Umbilical cord (tissue), 2 donors: ENCODE measurements around the gene LRIT2. TPM values are rescaled to one million over a fixed set of nuclear protein-coding genes. Genes with fewer than 3 reads are reported as not detected.

Experiments used
- DNase-seq: peaks from one replicate; pipeline ENCODE4 v3.0.0-alpha.2; 2015; ENCODE audit warnings: low spot score
- total RNA-seq: library from RNA; depleted of rRNA; stranded (reverse); fragments of >200 nt; gene quantifications from one replicate; pipeline ENCODE4 v1.2.3, GENCODE V29; 2014; ENCODE audit warnings: low replicate concordance; ENCODE audit not compliant: insufficient read depth

The LRIT2 gene
- total RNA-seq, 1 donor from 2014 or later: 1.7 TPM

DNA sequence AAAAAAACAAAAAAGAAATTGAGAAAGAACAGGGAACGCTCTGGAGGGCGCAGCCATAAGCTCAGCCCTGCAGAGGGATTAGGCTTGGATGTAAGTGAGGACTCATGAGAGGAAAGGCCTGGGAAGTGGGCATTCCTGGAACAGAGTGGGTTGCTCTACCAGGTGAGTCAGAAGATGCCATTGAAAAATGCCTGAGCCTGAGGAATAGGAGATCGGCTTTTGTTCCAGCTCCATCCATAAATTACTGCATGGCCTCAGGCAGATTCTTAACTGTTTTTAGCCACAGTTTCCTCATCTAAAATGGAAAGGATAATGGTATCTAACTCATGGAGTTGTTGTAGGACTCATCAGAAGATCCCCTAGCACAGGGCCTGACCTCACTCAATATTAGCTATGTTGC, 18.4 kb upstream of the LRIT2 start:
- no peak for DNase-seq

DNA sequence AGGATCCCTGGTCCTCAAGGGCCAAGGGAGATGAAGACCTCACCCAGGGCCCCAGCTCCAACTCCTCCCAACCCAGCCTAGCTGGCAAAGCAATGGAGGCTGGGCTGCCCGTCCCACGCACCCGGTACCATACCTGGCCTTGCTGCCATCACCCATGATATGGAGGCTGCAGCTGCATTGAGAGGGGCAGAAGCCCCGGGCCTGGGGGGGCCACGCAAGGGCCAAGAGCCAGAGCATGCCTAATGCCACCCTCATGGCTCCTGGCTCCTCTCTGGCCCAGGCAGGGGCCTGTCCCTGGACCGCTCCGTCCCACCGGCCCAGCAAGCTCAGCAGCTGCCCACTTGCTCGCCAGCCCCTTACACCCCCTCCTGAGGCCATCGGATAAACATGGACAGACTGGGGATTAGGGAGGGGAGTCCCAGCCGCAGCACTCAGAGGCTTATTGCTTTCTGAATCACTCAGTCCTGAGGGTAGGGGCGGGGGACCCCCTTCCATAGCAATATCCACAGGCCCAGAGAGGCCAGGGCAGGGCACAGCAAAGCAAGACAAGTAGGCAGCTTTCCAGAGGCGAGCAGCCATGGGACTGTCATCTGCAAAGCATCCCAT, 15.9 kb upstream of the LRIT2 start, which contains the start of gene LRIT1:
Gene LRIT1, minus strand, starts transcription at position 362 of the 606 bp plus-strand sequence. Its CDS starts 107 bp downstream, at position 255.
- DNase-seq: no peak

DNA sequence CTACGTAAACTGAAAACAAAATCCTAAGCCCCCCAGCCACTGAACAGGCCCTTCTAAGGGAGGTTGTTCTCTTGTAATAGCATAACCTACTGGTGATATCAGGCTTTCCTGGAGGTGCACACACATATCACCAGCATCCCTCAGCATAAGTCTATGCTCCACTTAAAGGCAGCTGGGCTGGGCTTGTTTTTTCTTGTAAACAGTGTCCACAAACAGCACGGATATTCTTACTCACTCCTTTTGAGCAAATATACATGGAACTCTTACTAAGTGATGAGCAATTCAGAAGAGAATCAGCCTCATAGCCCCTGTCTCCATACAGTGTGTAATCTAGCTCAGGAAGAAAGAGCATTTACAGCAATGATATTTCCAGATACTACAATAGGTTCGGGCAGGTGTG, 13.6 kb upstream of the LRIT2 start:
- DNase-seq: no peak

GRCh38 chr10:84237199-84238051, 12.1 kb upstream of the LRIT2 start:
- no peak for DNase-seq

DNA sequence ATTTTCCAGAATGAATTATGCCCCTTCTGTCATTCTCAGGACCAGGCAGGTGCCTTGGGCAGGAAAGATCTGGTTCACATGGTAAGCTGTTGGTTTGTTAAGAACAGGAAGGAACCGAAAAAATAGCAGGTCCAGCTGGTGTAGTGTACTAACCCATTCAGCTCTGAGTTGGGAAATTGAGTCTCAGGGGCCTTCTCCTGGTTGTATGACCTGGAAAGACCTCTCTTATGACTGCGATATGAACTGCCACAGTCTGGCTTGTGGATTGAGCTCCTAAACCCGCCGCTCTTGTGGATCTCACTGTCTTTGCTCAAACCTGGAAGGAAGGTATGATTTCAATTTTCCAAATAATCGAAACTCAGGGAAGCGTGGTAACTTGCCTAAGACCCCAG, 11.5 kb upstream of the LRIT2 start:
- DNase-seq: no peak

GRCh38 chr10:84235096-84235495, 9.8 kb upstream of the LRIT2 start:
- DNase-seq: no peak

DNA sequence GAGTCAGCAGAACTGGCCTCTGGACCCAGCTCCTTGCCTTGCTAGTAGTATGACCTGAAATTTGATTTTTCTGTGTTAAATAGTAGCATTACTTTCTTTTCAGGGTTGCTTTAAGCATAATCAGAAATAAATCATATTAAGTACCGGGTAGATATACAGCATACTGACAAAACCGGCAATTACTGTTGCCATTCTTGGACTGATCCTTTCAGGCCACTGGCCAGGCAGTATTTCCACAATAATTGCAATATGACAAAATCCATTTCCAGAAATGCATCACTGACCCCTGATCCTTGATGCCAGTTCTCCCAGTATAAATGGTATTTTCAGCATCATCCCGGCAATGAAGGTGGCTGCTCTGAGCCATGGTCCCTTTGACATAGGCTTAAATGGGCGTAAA, 9.1 kb upstream of the LRIT2 start:
- DNase-seq: no peak

DNA sequence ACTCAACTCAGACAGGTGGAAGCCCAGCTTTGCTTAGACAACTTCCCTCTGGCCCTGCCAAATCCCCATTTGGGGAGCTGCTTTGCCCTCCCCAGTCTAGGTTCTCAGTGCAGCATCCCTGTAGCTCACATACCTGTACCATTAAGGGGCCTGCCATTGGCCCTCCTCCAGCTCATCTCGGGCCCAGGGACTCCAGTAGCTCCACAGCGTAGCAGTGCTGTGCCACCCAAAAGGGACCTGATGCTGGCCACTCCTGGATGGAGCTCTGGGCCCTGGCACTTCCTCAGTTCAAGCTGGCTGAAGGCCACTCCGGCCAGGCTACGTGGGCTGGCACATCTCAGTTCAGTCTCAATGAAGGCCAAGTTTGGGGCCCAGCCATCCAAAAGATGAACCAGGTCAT, 8.6 kb upstream of the LRIT2 start:
- no peak for DNase-seq

DNA sequence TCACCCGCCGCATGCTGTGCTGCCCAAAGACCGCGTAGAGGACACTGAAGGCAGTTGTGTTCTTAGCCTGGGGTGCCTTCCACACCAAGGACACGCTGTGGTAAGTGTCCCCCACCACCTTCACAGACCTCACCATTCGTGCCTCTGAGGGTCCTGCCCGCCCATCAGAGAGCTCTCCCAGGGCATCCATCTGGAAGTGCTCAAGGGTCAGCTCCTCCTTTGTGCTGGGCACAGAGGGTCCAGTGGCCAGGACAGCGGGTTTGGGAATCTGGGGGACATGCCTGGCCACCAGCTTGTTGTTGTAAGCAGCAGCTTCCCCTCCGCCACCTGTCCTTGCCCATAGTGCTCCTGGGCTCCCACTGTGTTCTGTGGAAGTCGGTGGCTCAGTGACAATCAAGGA, 7.0 kb upstream of the LRIT2 start:
- DNase-seq: no peak

DNA sequence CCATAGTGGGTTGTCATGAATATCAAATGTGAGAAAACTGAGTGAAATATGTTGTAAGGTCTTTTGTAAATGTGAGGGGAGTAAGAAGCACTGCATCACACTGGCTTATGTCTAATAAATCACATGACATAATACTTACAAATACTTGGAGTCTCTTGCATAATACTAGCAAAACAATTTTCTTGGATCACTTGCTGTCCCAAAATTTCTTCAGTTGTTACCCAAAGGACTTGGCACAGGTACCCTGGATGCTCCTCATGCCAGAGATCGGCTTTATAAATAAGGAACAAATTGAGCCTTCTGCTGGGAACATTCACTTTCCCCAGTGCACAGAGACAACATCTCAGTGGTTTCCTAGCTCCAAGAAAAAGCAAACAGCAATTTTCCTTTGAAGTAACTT, 5.0 kb upstream of the LRIT2 start:
- DNase-seq: no peak

GRCh38 chr10:84227810-84228209, 2.5 kb upstream of the LRIT2 start:
- DNase-seq: no peak

DNA sequence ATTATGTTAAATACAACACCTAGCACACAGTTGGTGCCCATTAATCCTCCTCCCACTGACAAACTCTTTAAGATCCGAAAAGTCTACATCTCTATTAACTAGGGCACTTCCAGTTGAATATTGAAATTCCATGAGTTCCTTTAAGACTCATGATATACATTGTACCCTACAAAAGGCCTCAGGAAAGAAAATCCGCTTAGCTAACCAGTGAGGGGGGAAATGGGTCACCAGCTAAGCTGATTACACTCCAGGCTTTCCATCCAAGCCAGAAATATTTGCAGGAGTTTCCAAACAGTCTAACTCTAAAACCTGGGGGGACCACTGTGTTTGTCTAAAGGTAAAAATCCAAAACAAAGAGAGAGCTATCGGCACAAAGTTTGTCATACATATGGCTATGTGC, 1.3 kb upstream of the LRIT2 start:
- no peak for DNase-seq

- DNase-seq: no peak
Measured at GRCh38 chr10:84224411-84225028, 824 bp downstream of the LRIT2 start.

DNA sequence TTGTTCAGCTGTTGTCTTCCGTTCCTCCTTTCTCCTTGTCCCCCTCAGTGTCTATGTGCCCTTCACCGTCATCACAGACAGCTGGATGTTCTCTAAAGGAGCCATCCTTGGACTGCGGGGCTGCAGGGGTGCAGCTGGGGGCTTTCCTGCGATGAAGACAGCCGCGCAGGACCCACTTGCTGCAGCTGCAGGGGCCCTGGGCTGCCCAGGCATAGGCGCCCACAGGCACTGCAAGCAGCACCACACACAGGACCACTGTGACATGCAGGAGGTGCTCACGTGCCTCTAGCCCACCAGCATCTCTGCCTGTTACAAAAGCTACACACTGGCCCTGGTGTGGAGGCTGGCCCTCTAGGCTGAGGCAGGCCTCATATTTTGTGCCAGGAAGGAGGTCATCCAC, 3.4 kb downstream of the LRIT2 start:
- no peak for DNase-seq

DNA sequence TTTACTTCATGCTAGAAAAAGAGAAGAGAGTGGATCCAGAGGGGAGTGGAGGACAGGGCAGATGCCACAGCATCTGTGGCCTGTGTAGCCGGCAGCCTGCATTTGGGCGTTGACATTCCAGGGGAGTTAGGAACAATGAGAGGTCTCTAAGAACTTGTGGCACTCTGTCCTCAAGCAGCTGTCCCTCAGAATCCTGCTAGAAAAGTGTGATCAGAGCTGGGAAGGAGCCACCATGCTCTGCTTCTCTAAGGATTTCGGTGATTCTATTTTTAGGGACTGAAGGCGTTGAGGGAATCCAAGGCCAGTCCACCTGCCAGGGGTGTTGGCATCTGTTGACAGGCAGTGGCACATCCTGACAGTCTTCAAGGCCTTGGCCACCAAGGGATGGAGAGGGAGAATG, 7.6 kb downstream of the LRIT2 start:
- DNase-seq: no peak

GRCh38 chr10:84216834-84217233, 8.5 kb downstream of the LRIT2 start:
- no peak for DNase-seq

DNA sequence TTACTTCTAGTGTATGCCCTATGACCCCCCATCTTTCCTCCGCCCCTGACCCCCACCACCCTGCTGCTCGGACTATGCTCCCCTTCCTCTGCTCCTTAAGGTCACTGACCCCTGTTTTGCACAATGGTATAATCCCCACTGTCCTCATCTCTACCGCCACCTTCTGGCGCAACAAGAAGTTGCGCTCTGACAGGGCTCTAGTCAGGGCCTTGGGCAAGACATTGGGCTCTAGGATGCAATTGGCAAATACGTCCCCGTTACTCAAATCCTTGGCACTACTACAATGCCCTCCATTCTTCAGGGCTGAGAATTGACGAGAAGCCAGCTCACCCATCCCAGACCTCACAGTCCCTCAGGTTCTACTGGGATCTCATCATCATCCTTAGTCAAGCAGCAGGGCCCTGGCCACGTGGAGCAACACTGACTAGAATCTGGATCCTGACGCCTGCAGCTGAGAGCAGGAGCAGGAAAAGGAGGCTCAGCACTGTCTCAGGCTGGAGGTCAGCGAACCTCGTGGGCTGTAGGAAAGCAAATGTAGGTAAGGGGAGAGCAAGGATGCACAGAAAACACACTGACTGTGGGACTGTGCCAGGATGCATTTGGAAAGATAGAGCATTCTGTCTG, 10.6 kb downstream of the LRIT2 start:
- no peak for DNase-seq

DNA sequence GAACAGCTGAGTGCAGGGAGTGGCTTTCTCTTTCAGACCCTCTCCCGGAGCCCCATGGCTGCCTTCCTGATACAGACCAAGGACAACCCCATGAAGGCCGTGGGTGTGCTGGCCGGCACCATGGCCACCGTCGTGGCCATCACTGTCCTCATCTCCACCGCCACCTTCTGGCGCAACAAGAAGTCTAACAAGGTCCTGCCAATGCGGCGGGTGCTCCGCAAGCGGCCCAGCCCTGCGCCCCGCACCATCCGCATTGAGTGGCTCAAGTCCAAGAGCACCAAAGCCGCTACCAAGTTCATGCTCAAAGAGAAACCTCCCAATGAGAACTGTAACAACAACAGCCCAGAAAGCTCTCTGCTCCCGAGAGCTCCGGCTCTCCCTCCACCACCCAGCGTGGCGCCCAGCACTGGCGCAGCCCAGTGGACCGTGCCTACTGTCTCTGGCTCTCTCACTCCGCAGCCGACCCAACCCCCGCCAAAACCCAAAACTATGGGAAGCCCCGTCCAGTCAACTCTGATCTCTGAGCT, 11.2 kb downstream of the LRIT2 start:
- no peak for DNase-seq

- DNase-seq: no peak
Measured at GRCh38 chr10:84213076-84213475, 12.3 kb downstream of the LRIT2 start.

DNA sequence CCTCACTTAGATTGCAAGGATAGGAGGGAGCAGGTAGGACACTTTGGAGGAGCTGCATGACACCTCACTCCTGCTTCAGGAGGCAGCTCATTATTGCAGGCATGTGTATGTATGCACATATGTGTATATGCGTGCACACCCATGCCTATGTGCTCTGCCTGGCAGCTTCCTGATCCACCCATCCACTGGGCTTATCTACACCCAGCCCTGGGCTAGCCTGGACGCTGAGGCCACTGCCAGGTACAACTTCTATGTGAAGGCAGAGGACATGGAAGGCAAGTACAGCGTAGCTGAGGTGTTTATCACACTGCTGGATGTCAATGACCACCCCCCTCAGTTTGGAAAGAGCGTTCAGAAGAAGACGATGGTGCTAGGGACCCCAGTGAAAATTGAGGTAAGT, 13.3 kb downstream of the LRIT2 start:
- DNase-seq: no peak

- DNase-seq: no peak
Measured at GRCh38 chr10:84211566-84211965, 13.8 kb downstream of the LRIT2 start.

DNA sequence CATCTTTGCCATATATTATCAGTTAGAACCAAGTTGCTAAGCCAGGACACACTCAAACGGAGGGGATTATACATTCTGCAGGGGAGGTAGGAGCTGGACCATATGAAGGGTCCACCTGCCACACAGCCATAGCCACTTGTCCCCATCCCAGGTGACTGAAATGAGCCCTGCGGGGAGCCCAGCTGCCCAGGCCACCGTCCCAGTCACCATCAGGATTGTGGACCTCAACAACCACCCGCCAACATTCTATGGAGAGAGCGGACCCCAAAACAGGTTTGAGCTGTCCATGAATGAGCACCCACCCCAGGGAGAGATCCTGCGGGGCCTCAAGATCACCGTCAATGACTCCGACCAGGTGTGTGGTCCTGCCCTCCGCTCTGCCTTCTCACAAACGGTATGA, 17.3 kb downstream of the LRIT2 start:
- DNase-seq: no peak
